ENCODE measurements around the gene SNX30.

SNX30 gene

DNA sequence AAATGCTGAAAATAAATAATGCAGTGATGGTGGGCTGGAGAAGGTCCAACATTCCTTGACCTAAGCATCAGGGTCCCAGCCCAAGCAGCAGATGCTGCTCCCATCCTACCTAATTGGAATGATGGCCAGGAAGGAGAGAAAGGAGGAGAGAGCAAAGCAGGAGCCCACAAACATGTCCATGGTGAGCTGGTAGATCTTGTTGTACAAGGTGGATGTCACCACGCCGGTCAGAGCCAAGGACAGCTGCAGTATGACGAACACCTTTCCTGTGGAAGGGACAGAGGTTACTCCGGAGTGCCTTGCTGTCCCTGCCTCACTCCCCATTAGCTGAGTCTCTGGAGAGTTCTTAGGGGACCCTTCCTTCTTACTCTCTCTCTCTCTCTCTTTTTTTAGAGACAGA, 135.8 kb downstream of the SNX30 start:
- no peak for DNase-seq (ENCODE audit: low read depth)

DNA sequence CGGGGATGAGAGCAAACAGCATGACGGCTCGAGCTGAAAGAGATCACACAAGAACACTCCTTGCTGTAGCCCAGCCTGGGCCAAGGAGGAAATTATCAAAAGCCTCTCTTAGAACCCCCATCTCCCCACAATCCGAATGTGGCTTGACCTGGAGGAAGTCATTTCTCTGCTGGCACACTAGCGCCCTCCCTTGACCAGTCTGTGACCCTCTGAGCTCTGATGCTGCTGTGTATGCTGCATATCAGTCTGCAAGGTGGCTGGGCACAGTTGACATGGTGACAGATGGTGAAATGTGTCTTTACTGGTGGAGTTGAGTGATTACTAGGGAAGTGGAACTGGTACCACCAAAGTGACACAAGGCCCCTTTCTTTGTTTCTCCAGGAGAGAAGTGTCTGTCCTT, 136.8 kb downstream of the SNX30 start:
- no peak for DNase-seq (ENCODE audit: low read depth)

GRCh38 chr9:112890106-112891081, 139.8 kb downstream of the SNX30 start, which contains the start of gene SLC46A2:
Gene SLC46A2 (minus strand): TSS chr9:112890876. CDS start chr9:112890681, 195 bp downstream.
- DNase-seq (ENCODE audit: low read depth): no peak

DNA sequence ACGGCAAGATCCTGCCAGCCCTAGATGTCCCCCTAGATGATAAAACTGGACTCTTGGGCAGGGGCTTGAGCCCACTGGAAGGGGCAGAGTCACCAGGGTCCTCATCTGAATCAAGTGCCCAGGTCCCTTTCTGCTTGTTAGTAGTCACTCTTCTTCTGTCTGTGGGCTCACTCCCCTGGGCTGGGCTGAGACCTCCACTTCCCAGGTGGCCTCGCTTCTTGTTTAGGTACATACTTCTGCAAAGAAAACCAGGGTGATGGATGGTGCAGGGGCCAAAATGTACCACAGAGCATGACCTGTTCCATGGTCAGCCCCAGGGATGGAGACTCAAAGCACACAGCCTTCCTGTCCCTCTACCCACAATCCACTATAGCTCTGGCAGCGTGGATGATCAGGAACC, 141.0 kb downstream of the SNX30 start:
- no peak for DNase-seq (ENCODE audit: low read depth)

DNA sequence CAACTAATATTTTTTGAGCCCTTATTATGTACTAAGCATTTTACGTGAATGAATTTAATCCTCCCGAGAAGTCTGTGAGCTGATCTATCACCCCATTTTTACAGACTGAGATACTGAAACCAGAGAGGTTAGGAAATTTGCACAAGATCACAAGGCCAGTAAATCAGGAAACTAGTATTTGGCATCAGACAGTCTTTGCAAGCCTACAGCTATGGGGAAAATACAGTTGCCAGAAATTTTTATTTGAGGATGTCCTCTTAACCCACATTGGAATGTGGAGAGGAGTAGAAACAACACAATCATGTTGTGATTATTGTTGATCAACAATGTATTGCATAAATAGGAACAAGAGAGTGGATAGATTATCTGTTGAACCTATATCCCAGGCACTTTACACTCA, 142.4 kb downstream of the SNX30 start:
- no peak for DNase-seq (ENCODE audit: low read depth)

DNA sequence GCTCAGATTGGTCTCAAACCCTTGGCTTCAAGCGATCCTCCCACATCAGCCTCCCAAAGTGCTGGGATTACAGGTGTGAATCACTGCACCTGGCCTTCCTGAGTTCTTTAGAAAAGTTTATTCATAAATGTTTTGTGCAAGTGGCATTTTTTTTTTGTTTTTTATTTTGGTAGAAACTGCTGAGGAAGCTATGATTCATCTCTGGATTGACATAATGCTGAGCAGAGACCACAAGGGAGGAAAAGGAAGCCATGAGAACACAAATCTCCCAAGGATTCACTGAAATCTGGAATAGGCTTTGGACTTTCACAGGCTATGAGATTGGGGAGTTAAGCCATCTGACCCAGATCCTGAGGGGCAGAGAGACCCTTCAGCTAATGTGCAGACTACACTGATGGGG, 143.5 kb downstream of the SNX30 start:
- DNase-seq (ENCODE audit: low read depth): no peak

DNA sequence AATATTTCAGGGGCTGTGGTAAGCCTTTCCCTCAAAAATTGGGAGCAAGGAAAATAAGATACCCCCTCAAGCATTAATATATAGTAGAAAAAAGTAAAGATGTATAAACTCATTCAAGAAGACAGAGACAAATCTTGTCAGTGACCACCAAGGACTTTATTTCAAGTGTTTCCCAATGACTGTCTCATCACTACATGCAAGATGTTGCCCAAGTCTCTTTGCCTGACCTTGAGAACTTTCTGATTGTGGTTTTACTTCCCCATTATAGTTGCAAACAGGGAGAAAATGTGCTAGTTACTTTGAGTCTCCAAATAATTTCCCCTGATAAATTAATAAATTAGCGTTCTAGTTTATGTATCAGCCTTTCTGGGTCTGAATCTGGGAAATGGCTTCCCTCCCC, 144.1 kb downstream of the SNX30 start:
- DNase-seq (ENCODE audit: low read depth): no peak

- DNase-seq (ENCODE audit: low read depth): no peak
These were observed 145.6 kb downstream of the SNX30 start for GRCh38 chr9:112896131-112896530.

DNA sequence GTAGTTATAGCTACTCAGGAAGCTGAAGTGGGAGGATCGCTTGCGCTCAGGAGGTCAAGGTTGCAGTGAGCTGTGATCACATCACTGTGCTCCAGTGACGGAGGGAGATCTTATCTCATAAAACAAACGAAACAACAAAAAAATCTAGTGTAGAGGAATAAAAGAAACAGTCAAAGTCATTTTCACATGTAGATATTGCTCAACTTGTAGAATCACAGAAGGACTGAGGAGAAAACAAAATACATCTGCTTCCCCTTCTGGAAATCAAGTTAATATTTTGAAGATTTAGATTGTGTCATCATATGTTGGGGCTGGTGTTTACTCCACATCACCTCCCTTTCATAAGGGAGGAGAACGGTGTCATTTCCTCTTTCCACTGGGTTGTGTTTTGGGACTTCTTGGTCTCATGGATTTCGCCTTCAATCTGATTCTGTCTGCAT, 148.3 kb downstream of the SNX30 start:
- DNase-seq (ENCODE audit: low read depth): no peak

- no peak for DNase-seq (ENCODE audit: low read depth)
These were observed 149.9 kb downstream of the SNX30 start for GRCh38 chr9:112900488-112900887.

DNA sequence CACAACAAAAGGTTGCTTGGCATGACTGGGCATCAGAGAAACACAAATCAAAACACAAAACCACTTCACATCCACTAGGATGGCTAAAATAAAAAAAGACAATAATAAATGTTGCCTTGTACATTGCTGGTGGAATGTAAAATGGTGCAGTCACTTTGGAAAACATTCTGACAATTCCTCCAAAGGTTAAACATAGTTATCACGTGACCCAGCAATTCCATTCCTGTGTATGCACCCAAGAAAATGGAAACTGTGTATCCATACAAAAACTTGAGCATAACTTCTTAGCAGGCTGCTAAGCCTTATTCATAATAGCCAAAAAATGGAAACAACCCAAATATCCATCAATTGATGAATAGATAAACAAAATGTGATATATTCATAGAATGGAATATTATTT, 150.3 kb downstream of the SNX30 start:
- DNase-seq (ENCODE audit: low read depth): no peak

DNA sequence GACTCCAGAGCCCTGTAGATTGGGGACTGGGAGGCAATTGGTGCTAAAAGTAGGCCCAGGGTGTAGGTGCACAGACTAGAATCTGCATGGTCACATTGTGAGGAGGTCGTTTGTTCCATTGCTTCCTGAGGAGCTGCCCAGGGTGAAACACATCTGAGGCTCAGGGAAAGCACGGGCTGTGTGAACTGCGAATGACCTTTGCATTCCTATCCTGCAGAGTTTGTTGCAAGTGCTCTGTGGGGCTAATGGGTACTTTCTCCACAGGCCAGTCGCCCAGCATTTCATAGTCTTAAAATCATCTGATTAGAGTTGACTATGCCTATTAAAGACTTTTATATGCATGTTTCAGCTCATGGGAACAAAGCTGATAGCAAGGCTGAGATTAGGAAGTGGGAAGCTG, 154.5 kb downstream of the SNX30 start:
- DNase-seq (ENCODE audit: low read depth): no peak

DNA sequence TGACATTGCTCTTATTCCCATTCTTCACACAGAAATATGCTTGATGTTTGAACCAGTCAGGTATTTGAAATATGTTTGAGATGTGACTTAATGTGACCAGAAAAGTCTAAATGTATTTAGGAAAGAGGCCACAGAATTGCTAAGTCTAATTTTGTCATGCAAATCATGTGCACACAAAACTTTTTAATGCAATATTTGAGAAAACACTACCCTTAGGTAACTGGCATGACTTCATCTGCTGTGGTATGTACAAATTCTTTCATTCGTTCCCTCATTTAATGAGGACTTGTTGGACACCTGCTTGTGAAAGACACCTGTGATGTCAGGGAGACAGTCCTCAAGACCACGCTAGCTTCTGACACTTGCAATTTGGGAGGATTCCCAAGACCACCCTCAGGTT, 161.2 kb downstream of the SNX30 start:
- no peak for DNase-seq (ENCODE audit: low read depth)

GRCh38 chr9:112912636-112913035, 162.1 kb downstream of the SNX30 start:
- DNase-seq (ENCODE audit: low read depth): no peak

- DNase-seq (ENCODE audit: low read depth): no peak
These were observed 162.8 kb downstream of the SNX30 start for GRCh38 chr9:112913326-112913725.

DNA sequence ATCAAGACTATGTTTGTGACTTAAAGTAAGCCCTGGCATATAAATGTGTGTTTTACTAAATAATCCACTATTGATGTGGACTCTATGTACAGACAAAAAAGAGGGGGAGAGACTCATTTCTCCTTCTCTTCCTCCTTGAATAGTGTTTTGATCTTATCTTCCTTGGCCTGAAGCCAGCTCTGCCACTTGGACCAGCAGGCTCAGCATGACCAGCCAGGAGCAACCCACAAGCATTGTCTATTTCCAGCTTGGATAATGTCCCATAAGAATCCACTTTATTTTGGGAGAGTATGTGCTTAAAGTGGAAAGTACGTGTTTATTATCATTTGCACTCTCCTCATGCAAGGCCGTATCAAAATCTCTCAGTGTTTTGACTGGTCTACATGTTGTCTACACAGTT, 164.0 kb downstream of the SNX30 start:
- DNase-seq (ENCODE audit: low read depth): no peak

- DNase-seq (ENCODE audit: low read depth): no peak
These were observed 166.8 kb downstream of the SNX30 start for GRCh38 chr9:112917047-112917986.

GRCh38 chr9:112917987-112918362, 167.4 kb downstream of the SNX30 start:
- DNase-seq (ENCODE audit: low read depth): no peak

GRCh38 chr9:112921549-112921948, 171.0 kb downstream of the SNX30 start:
- peak; percentile 33 for DNase-seq (ENCODE audit: low read depth)

Data from fibroblast of the conjunctiva (primary cell).